HEK293 (cell line): Measurements from ENCODE around the gene PPFIA4.

Source experiments
- AEBP2 ChIP-seq: fragments of 450-650 bp; formaldehyde crosslinking; IDR thresholded peaks from 2 replicates; pipeline ENCODE4 v1.5.1; 2016; ENCODE audit warnings: missing biosample characterization, missing genetic modification characterization, borderline replicate concordance
- BCL11A ChIP-seq: fragments of 450-650 bp; formaldehyde crosslinking; IDR thresholded peaks from 2 replicates; pipeline ENCODE4 v1.5.1; 2016; ENCODE audit warnings: low read depth, missing biosample characterization, missing genetic modification characterization
- CTCF ChIP-seq: fragments of 450-650 bp; formaldehyde crosslinking; IDR thresholded peaks from 2 replicates; pipeline ENCODE4 v1.5.1; 2016; ENCODE audit warnings: missing biosample characterization, missing genetic modification characterization
- FEZF1 ChIP-seq: fragments of 450-650 bp; formaldehyde crosslinking; IDR thresholded peaks from 2 replicates; pipeline ENCODE4 v1.5.1; 2016; ENCODE audit warnings: missing biosample characterization, missing genetic modification characterization
- HIC1 ChIP-seq: fragments of 450-650 bp; formaldehyde crosslinking; IDR thresholded peaks from 2 replicates; pipeline ENCODE4 v1.5.1; 2016; ENCODE audit warnings: missing biosample characterization, missing genetic modification characterization
- INSM2 ChIP-seq: fragments of 450-650 bp; formaldehyde crosslinking; IDR thresholded peaks from 2 replicates; pipeline ENCODE4 v1.5.1; 2016; ENCODE audit warnings: missing biosample characterization, missing genetic modification characterization
- KLF10 ChIP-seq: fragments of 450-650 bp; IDR thresholded peaks from 2 replicates; pipeline ENCODE4 v1.5.1; 2018; ENCODE audit warnings: missing biosample characterization, mild to moderate bottlenecking, missing genetic modification characterization
- KLF8 ChIP-seq: fragments of 450-650 bp; formaldehyde crosslinking; IDR thresholded peaks from 2 replicates; pipeline ENCODE4 v1.5.1; 2016; ENCODE audit warnings: missing biosample characterization, missing genetic modification characterization
- KLF9 ChIP-seq: fragments of 450-650 bp; formaldehyde crosslinking; IDR thresholded peaks from 2 replicates; pipeline ENCODE4 v1.5.1; 2016; ENCODE audit warnings: missing biosample characterization, missing genetic modification characterization, low read depth
- OSR2 ChIP-seq: fragments of 450-650 bp; formaldehyde crosslinking; IDR thresholded peaks from 2 replicates; pipeline ENCODE4 v1.5.1; 2016; ENCODE audit warnings: missing biosample characterization, missing genetic modification characterization
- PBX3 ChIP-seq: sonication (generic); formaldehyde crosslinking; IDR thresholded peaks from 2 replicates; pipeline ENCODE4 v1.8.1; 2022; ENCODE audit warnings: mild to moderate bottlenecking, moderate library complexity, missing genetic modification reagents
- SETDB1 ChIP-seq: IDR thresholded peaks from one replicate; pipeline ENCODE4 v1.6.1; 2017; ENCODE audit warnings: mild to moderate bottlenecking, low read length, moderate library complexity, mixed read lengths; ENCODE audit not compliant: insufficient read length
- SP2 ChIP-seq: fragments of 450-650 bp; formaldehyde crosslinking; IDR thresholded peaks from 2 replicates; pipeline ENCODE4 v1.5.1; 2016; ENCODE audit warnings: missing biosample characterization, missing genetic modification characterization
- ZBTB26 ChIP-seq: fragments of 450-650 bp; formaldehyde crosslinking; optimal IDR thresholded peaks from 2 replicates; pipeline ENCODE3; 2016; ENCODE audit warnings: missing biosample characterization, mild to moderate bottlenecking, missing genetic modification characterization
- ZFHX2 ChIP-seq: fragments of 450-650 bp; formaldehyde crosslinking; conservative IDR thresholded peaks from 2 replicates; pipeline ENCODE4 v1.5.1; 2016; ENCODE audit warnings: missing biosample characterization, missing genetic modification characterization
- ZIC2 ChIP-seq: fragments of 450-650 bp; formaldehyde crosslinking; IDR thresholded peaks from 2 replicates; pipeline ENCODE4 v1.5.1; 2016; ENCODE audit warnings: missing biosample characterization, missing genetic modification characterization
- ZNF112 ChIP-seq: fragments of 450-650 bp; formaldehyde crosslinking; IDR thresholded peaks from 2 replicates; pipeline ENCODE4 v1.5.0; 2017; ENCODE audit warnings: missing biosample characterization, missing genetic modification characterization
- ZNF221 ChIP-seq: fragments of 450-650 bp; formaldehyde crosslinking; IDR thresholded peaks from 2 replicates; pipeline ENCODE4 v1.5.1; 2017; ENCODE audit warnings: missing biosample characterization, missing genetic modification characterization, borderline replicate concordance
- ZNF341 ChIP-seq: fragments of 450-650 bp; formaldehyde crosslinking; IDR thresholded peaks from 2 replicates; pipeline ENCODE4; 2016; ENCODE audit warnings: low read depth, missing biosample characterization, missing genetic modification characterization
- ZNF423 ChIP-seq: fragments of 450-650 bp; formaldehyde crosslinking; IDR thresholded peaks from 2 replicates; pipeline ENCODE4 v1.5.1; 2016; ENCODE audit warnings: missing biosample characterization, missing genetic modification characterization
- ZNF449 ChIP-seq: fragments of 450-650 bp; formaldehyde crosslinking; IDR thresholded peaks from 2 replicates; pipeline ENCODE4 v1.5.1; 2017; ENCODE audit warnings: missing biosample characterization, mild to moderate bottlenecking, missing genetic modification characterization, moderate library complexity
- ZNF530 ChIP-seq: fragments of 450-650 bp; formaldehyde crosslinking; IDR thresholded peaks from 2 replicates; pipeline ENCODE4 v1.5.1; 2016; ENCODE audit warnings: low read depth, missing biosample characterization, missing genetic modification characterization
- ZNF560 ChIP-seq: fragments of 450-650 bp; formaldehyde crosslinking; IDR thresholded peaks from 2 replicates; pipeline ENCODE4 v1.5.1; 2017; ENCODE audit warnings: missing biosample characterization, missing genetic modification characterization, borderline replicate concordance
- ZNF660 ChIP-seq: fragments of 450-650 bp; IDR thresholded peaks from 2 replicates; pipeline ENCODE4 v1.5.1; 2018; ENCODE audit warnings: missing biosample characterization, mild to moderate bottlenecking, missing genetic modification characterization
- ZNF677 ChIP-seq: fragments of 450-650 bp; IDR thresholded peaks from 2 replicates; pipeline ENCODE4 v1.5.0; 2018; ENCODE audit warnings: missing biosample characterization, mild to moderate bottlenecking, missing genetic modification characterization, moderate library complexity
- ZNF76 ChIP-seq: fragments of 450-650 bp; formaldehyde crosslinking; IDR thresholded peaks from 2 replicates; pipeline ENCODE4; 2016; ENCODE audit warnings: low read depth, missing biosample characterization, missing genetic modification characterization, borderline replicate concordance
- ZSCAN30 ChIP-seq: fragments of 450-650 bp; IDR thresholded peaks from 2 replicates; pipeline ENCODE4 v1.5.1; 2018; ENCODE audit warnings: missing biosample characterization, mild to moderate bottlenecking, missing genetic modification characterization, moderate library complexity
- ZXDB ChIP-seq: fragments of 450-650 bp; formaldehyde crosslinking; IDR thresholded peaks from 2 replicates; pipeline ENCODE4 v1.5.1; 2016; ENCODE audit warnings: missing biosample characterization, missing genetic modification characterization

Gene PPFIA4

GRCh38 chr1:203026031-203026665 lies at the start of gene PPFIA4 (continued):
- TF ChIP-seq ZXDB (tag by site-specific recombination), result peak; percentile 79; the same call in 1 of the 2 replicates
- no peak for TF ChIP-seq ZNF560
- no peak for TF ChIP-seq AEBP2
- peak; percentile 40; the same call in 1 of the 2 replicates for TF ChIP-seq ZIC2 (tag by site-specific recombination)
- peak; percentile 59; the same call in 1 of the 2 replicates for TF ChIP-seq KLF10 (tag by site-specific recombination)
- TF ChIP-seq FEZF1 (tag by site-specific recombination), result peak; percentile 20; the same call in 1 of the 2 replicates
- no peak for TF ChIP-seq OSR2 (tag by site-specific recombination)
- 0 out of 2 replicates have a peak, but pooled peaks have one; percentile 12 for TF ChIP-seq ZNF221 (tag by site-specific recombination)
- TF ChIP-seq ZNF423 (tag by site-specific recombination), result no peak
- no peak for TF ChIP-seq ZNF530 (tag by site-specific recombination)
- TF ChIP-seq ZBTB26 (tag by site-specific recombination), result peak; percentile 61
- peak; percentile 38; the same call in 1 of the 2 replicates for TF ChIP-seq KLF9 (tag by site-specific recombination)
- peak; percentile 54 for TF ChIP-seq SP2 (tag by site-specific recombination)
- peak; percentile 54; the same call in 1 of the 2 replicates for TF ChIP-seq KLF8
- TF ChIP-seq INSM2, result 0 out of 2 replicates have a peak, but pooled peaks have one; percentile 10
- TF ChIP-seq ZNF76 (tag by site-specific recombination), result peak; percentile 45; the same call in 1 of the 2 replicates
- TF ChIP-seq SETDB1, result peak; percentile 65
- TF ChIP-seq PBX3 (CRISPR knock-in tag), result peak; percentile 23; the same call in 1 of the 2 replicates
- TF ChIP-seq ZNF660, result peak; percentile 70; the same call in 1 of the 2 replicates
- peak; percentile 41; the same call in 1 of the 2 replicates for TF ChIP-seq CTCF (tag by site-specific recombination)
- peak; percentile 36; the same call in 1 of the 2 replicates for TF ChIP-seq ZSCAN30 (tag by site-specific recombination)
- no peak for TF ChIP-seq ZNF677 (tag by site-specific recombination)
- no peak for TF ChIP-seq ZNF112
- TF ChIP-seq ZNF341, result peak; percentile 59; the same call in 1 of the 2 replicates
- peak; percentile 53; the same call in 1 of the 2 replicates for TF ChIP-seq HIC1 (tag by site-specific recombination)
- TF ChIP-seq BCL11A (tag by site-specific recombination), result no peak
- peak; percentile 45; the same call in 1 of the 2 replicates for TF ChIP-seq ZFHX2 (tag by site-specific recombination)
- no peak for TF ChIP-seq ZNF449 (tag by site-specific recombination)
